Stomach (tissue), 4 donors: ENCODE results near the gene APP.

Experiments
- CTCF ChIP-seq, 7 experiments: fragments of 450-650 bp in 4 of 7; fragments of 200-600 bp in 3 of 7; sonication (generic) in 3 of 7; IDR thresholded peaks; one replicate each; pipeline ENCODE4 v1.5.1; 2016 to 2019; ENCODE audit warnings: antibody characterized with exemption in 7 of 7, control low read depth in 2 of 7, mild to moderate bottlenecking in 1 of 7
- EP300 ChIP-seq: sonication (generic); formaldehyde crosslinking; IDR thresholded peaks from one replicate; pipeline ENCODE4 v1.6.1; 2017; ENCODE audit warnings: antibody characterized with exemption
- POLR2A ChIP-seq, 4 donors: fragments of 450-650 bp; IDR thresholded peaks; one replicate each; pipeline ENCODE4 v1.6.1; 2016; ENCODE audit warnings: antibody characterized with exemption in 4 of 4, control low read depth in 2 of 4, mild to moderate bottlenecking in 1 of 4, moderate library complexity in 1 of 4
- POLR2AphosphoS5 ChIP-seq, 3 donors: sonication (generic); formaldehyde crosslinking; IDR thresholded peaks; one replicate each; pipeline ENCODE4 v1.6.1; 2016; ENCODE audit warnings: antibody characterized with exemption in 3 of 3

- TF ChIP-seq CTCF (IDR thresholded peaks at IDR 0.05): no peak
- no peak for TF ChIP-seq EP300
- TF ChIP-seq POLR2A (IDR thresholded peaks at IDR 0.05): no peak
- no peak for TF ChIP-seq POLR2AphosphoS5 (IDR thresholded peaks at IDR 0.05)
Measured at GRCh38 chr21:25931765-25932164, 238.8 kb downstream of the APP start.
